ENCODE measurements around the gene ATP6V0B. TPM values are rescaled to one million over a fixed set of nuclear protein-coding genes. Genes with fewer than 3 reads are reported as not detected.
A peak's percentile ranks its signal among the peaks of the same experiment; 100 is the strongest.

Gene ATP6V0B
- total and polyA plus RNA-seq, 2 of the 13 experiments (the other 11 are each of a cell fraction or from before 2014, with no cell fraction given) = 157 to 161 TPM

- no peak for TF ChIP-seq RAD21 (CRISPR knock-in tag; IDR thresholded peaks at IDR 0.05)
- TF ChIP-seq ZNF790 (CRISPR knock-in tag; IDR thresholded peaks at IDR 0.05; ENCODE audit: borderline replicate concordance) = peak; percentile 6; the same call in 1 of the 2 replicates
- no peak for TF ChIP-seq ZSCAN21 (CRISPR knock-in tag; IDR thresholded peaks at IDR 0.05; ENCODE audit: borderline replicate concordance)
- no peak for TF ChIP-seq ATRX (CRISPR knock-in tag; IDR thresholded peaks at IDR 0.05; ENCODE audit: borderline replicate concordance)
- TF ChIP-seq, protein P1, sequence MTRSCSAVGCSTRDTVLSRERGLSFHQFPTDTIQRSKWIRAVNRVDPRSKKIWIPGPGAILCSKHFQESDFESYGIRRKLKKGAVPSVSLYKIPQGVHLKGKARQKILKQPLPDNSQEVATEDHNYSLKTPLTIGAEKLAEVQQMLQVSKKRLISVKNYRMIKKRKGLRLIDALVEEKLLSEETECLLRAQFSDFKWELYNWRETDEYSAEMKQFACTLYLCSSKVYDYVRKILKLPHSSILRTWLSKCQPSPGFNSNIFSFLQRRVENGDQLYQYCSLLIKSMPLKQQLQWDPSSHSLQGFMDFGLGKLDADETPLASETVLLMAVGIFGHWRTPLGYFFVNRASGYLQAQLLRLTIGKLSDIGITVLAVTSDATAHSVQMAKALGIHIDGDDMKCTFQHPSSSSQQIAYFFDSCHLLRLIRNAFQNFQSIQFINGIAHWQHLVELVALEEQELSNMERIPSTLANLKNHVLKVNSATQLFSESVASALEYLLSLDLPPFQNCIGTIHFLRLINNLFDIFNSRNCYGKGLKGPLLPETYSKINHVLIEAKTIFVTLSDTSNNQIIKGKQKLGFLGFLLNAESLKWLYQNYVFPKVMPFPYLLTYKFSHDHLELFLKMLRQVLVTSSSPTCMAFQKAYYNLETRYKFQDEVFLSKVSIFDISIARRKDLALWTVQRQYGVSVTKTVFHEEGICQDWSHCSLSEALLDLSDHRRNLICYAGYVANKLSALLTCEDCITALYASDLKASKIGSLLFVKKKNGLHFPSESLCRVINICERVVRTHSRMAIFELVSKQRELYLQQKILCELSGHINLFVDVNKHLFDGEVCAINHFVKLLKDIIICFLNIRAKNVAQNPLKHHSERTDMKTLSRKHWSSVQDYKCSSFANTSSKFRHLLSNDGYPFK (CRISPR knock-in tag; IDR thresholded peaks at IDR 0.05; ENCODE audit: borderline replicate concordance) = no peak
- TF ChIP-seq SSRP1 (CRISPR knock-in tag; IDR thresholded peaks at IDR 0.05) = no peak
- TF ChIP-seq, protein P2, sequence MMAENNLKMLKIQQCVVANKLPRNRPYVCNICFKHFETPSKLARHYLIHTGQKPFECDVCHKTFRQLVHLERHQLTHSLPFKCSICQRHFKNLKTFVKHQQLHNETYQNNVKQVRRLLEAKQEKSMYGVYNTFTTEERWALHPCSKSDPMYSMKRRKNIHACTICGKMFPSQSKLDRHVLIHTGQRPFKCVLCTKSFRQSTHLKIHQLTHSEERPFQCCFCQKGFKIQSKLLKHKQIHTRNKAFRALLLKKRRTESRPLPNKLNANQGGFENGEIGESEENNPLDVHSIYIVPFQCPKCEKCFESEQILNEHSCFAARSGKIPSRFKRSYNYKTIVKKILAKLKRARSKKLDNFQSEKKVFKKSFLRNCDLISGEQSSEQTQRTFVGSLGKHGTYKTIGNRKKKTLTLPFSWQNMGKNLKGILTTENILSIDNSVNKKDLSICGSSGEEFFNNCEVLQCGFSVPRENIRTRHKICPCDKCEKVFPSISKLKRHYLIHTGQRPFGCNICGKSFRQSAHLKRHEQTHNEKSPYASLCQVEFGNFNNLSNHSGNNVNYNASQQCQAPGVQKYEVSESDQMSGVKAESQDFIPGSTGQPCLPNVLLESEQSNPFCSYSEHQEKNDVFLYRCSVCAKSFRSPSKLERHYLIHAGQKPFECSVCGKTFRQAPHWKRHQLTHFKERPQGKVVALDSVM (CRISPR knock-in tag; IDR thresholded peaks at IDR 0.05) = no peak
- TF ChIP-seq, protein P3, sequence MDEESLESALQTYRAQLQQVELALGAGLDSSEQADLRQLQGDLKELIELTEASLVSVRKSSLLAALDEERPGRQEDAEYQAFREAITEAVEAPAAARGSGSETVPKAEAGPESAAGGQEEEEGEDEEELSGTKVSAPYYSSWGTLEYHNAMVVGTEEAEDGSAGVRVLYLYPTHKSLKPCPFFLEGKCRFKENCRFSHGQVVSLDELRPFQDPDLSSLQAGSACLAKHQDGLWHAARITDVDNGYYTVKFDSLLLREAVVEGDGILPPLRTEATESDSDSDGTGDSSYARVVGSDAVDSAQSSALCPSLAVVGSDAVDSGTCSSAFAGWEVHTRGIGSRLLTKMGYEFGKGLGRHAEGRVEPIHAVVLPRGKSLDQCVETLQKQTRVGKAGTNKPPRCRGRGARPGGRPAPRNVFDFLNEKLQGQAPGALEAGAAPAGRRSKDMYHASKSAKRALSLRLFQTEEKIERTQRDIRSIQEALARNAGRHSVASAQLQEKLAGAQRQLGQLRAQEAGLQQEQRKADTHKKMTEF (CRISPR knock-in tag; IDR thresholded peaks at IDR 0.05) = 0 out of 2 replicates have a peak, but pooled peaks have one; percentile 41
- no peak for TF ChIP-seq ZNF724P (CRISPR knock-in tag; IDR thresholded peaks at IDR 0.05; ENCODE audit: borderline replicate concordance)
- no peak for TF ChIP-seq ADNP (CRISPR knock-in tag; IDR thresholded peaks at IDR 0.05)
- no peak for TF ChIP-seq MIXL1 (CRISPR knock-in tag; IDR thresholded peaks at IDR 0.05)
- TF ChIP-seq ZNF256 (CRISPR knock-in tag; conservative IDR thresholded peaks at IDR 0.05) = no peak
- TF ChIP-seq TOPORS (CRISPR knock-in tag; IDR thresholded peaks at IDR 0.05) = 0 out of 2 replicates have a peak, but pooled peaks have one; percentile 20
- TF ChIP-seq BRCA1 (CRISPR knock-in tag; IDR thresholded peaks at IDR 0.05) = no peak
- no peak for TF ChIP-seq HNF1B (CRISPR knock-in tag; IDR thresholded peaks at IDR 0.05)
- TF ChIP-seq, protein P4, sequence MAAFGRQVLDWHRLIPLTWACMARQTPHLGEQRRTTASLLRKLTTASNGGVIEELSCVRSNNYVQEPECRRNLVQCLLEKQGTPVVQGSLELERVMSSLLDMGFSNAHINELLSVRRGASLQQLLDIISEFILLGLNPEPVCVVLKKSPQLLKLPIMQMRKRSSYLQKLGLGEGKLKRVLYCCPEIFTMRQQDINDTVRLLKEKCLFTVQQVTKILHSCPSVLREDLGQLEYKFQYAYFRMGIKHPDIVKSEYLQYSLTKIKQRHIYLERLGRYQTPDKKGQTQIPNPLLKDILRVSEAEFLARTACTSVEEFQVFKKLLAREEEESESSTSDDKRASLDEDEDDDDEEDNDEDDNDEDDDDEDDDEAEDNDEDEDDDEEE (CRISPR knock-in tag; IDR thresholded peaks at IDR 0.05) = 0 out of 2 replicates have a peak, but pooled peaks have one; percentile 3
- no peak; the same call in 1 of the 2 replicates for TF ChIP-seq TMF1 (CRISPR knock-in tag; IDR thresholded peaks at IDR 0.05; ENCODE audit: low read depth)
- TF ChIP-seq ZNF292 (CRISPR knock-in tag; IDR thresholded peaks at IDR 0.05; ENCODE audit: borderline replicate concordance, low read depth) = no peak
- TF ChIP-seq PAF1 (CRISPR knock-in tag; IDR thresholded peaks at IDR 0.05) = no peak
- no peak for TF ChIP-seq ZNF10 (CRISPR knock-in tag; IDR thresholded peaks at IDR 0.05; ENCODE audit: borderline replicate concordance, low read depth)
- peak; percentile 69; the same call in 1 of the 2 replicates for TF ChIP-seq POLR2G (IDR thresholded peaks at IDR 0.05; ENCODE audit: low read depth, low read length)
- no peak for TF ChIP-seq RORA (CRISPR knock-in tag; IDR thresholded peaks at IDR 0.05)
- no peak for TF ChIP-seq ZNF773 (CRISPR knock-in tag; IDR thresholded peaks at IDR 0.05; ENCODE audit: borderline replicate concordance)
Observed at GRCh38 chr1:43991200-43991475, 16.4 kb downstream of the ATP6V0B start (continued).

Data from HepG2 (cell line).